Measurements from ENCODE around the gene STX7.

- TF ChIP-seq POLR2A (IDR thresholded peaks at IDR 0.05) (no peak), CTCF (IDR thresholded peaks at IDR 0.05) (no peak), EP300 (IDR thresholded peaks at IDR 0.05) (no peak), POLR2AphosphoS5 (IDR thresholded peaks at IDR 0.05) (no peak)
Measured at GRCh38 chr6:132494954-132495353, 18.0 kb downstream of the STX7 start.

All from stomach (tissue), 4 donors.